Neuronal stem cell (in vitro differentiated cells): ENCODE results near the gene CADPS.

Experiments
- DNase-seq: peaks from one replicate; pipeline ENCODE4 v3.0.0-alpha.2; 2013; ENCODE audit warnings: low spot score
- H2AFZ ChIP-seq: one replicate; pipeline ENCODE4 v1.6.1; 2013; ENCODE audit warnings: mild to moderate bottlenecking, low read length, inconsistent platforms
- H2AK5ac ChIP-seq: 2 replicates; pipeline ENCODE4 v1.6.1; 2013; ENCODE audit warnings: low read depth, mild to moderate bottlenecking, inconsistent platforms, low read length, moderate library complexity, mixed read lengths
- H2BK120ac ChIP-seq: 2 replicates; pipeline ENCODE4 v1.6.1; 2013; ENCODE audit warnings: low read depth, mild to moderate bottlenecking, inconsistent platforms, low read length, moderate library complexity, mixed read lengths
- H2BK12ac ChIP-seq: one replicate; pipeline ENCODE4 v1.6.1; 2013; ENCODE audit warnings: low read length, inconsistent platforms
- H2BK15ac ChIP-seq: 2 replicates; pipeline ENCODE4 v1.6.1; 2013; ENCODE audit warnings: mild to moderate bottlenecking, low read length, inconsistent platforms, mixed read lengths
- H2BK5ac ChIP-seq: one replicate; pipeline ENCODE4 v1.6.1; 2013; ENCODE audit warnings: inconsistent platforms, mild to moderate bottlenecking, low read length, moderate library complexity
- H3K14ac ChIP-seq: one replicate; pipeline ENCODE4 v1.6.1; 2013; ENCODE audit warnings: low read length, inconsistent platforms
- H3K18ac ChIP-seq: 2 replicates; pipeline ENCODE4 v1.6.1; 2013; ENCODE audit warnings: low read length, inconsistent platforms
- H3K23ac ChIP-seq: 2 replicates; pipeline ENCODE4 v1.6.1; 2013; ENCODE audit warnings: low read depth, mild to moderate bottlenecking, mixed read lengths, low read length, inconsistent platforms; ENCODE audit not compliant: poor library complexity
- H3K27ac ChIP-seq: replicated peaks from 3 replicates; pipeline ENCODE4 v1.5.1; 2013; ENCODE audit warnings: low read length, inconsistent platforms
- H3K27me3 ChIP-seq, 3 experiments: 2 replicates each; pipeline ENCODE4 v1.6.1; 2013; ENCODE audit warnings: low read length in 3 of 3, mild to moderate bottlenecking in 2 of 3, inconsistent platforms in 1 of 3, low read depth in 1 of 3, mixed read lengths in 1 of 3, moderate library complexity in 1 of 3; ENCODE audit not compliant: control insufficient read depth in 3 of 3, insufficient read depth in 3 of 3
- H3K36me3 ChIP-seq, 2 donors: replicated peaks in 1 of 2; 2 replicates each; pipeline ENCODE4 v1.6.1; 2013; ENCODE audit warnings: low read length in 2 of 2; ENCODE audit not compliant: control insufficient read depth in 2 of 2, insufficient read depth in 2 of 2
- H3K4ac ChIP-seq: 2 replicates; pipeline ENCODE4 v1.6.1; 2013; ENCODE audit warnings: inconsistent platforms, mild to moderate bottlenecking, low read length, moderate library complexity
- H3K4me1 ChIP-seq, 2 donors: 1 replicate in 1 of 2; 2 replicates in 1 of 2; pipeline ENCODE4 v1.6.1; 2013; ENCODE audit warnings: low read length in 2 of 2, low read depth in 1 of 2; ENCODE audit not compliant: control insufficient read depth in 2 of 2, insufficient read depth in 1 of 2
- H3K4me2 ChIP-seq: one replicate; pipeline ENCODE4 v1.6.1; 2013; ENCODE audit warnings: mild to moderate bottlenecking, low read length, inconsistent platforms; ENCODE audit not compliant: insufficient read depth, poor library complexity, severe bottlenecking
- H3K4me3 ChIP-seq, 2 donors: 2 replicates each; pipeline ENCODE4 v1.5.1; 2013; ENCODE audit warnings: low read length in 2 of 2, mild to moderate bottlenecking in 2 of 2, inconsistent platforms in 1 of 2, moderate library complexity in 1 of 2
- H3K79me1 ChIP-seq: one replicate; pipeline ENCODE4 v1.6.1; 2013; ENCODE audit warnings: low read depth, mild to moderate bottlenecking, inconsistent platforms, low read length, moderate library complexity
- H3K9ac ChIP-seq: one replicate; pipeline ENCODE4 v1.6.1; 2013; ENCODE audit warnings: mild to moderate bottlenecking, low read depth, low read length, inconsistent platforms; ENCODE audit not compliant: poor library complexity
- H3K9me3 ChIP-seq, 2 donors: replicated peaks in 1 of 2; 2 replicates each; pipeline versions ENCODE3 to v1.6.1; 2013; ENCODE audit warnings: low read length in 2 of 2, mild to moderate bottlenecking in 2 of 2, inconsistent platforms in 1 of 2, low read depth in 1 of 2, mixed read lengths in 1 of 2, moderate library complexity in 1 of 2; ENCODE audit not compliant: control insufficient read depth in 2 of 2, insufficient read depth in 1 of 2
- H4K8ac ChIP-seq: one replicate; pipeline ENCODE4 v1.6.1; 2013; ENCODE audit warnings: low read depth, mild to moderate bottlenecking, inconsistent platforms, low read length, moderate library complexity
- H4K91ac ChIP-seq: one replicate; pipeline ENCODE4 v1.6.1; 2013; ENCODE audit warnings: low read length, low read depth, mild to moderate bottlenecking, inconsistent platforms; ENCODE audit not compliant: poor library complexity
- WGBS, 2 donors: extraction: QIAGEN DNeasy Blood & Tissue Kit; methylation state at CpG; one replicate each; pipeline ENCODE4 v1.1.7; 2013; ENCODE audit warnings: missing lambda C conversion rate in 2 of 2, mixed read lengths in 1 of 2; ENCODE audit not compliant: insufficient read length in 2 of 2, insufficient replicate concordance in 1 of 2; ENCODE audit errors: extremely low coverage in 2 of 2; 5-methylcytosine and 5-hydroxymethylcytosine counted together

Gene CADPS

DNA sequence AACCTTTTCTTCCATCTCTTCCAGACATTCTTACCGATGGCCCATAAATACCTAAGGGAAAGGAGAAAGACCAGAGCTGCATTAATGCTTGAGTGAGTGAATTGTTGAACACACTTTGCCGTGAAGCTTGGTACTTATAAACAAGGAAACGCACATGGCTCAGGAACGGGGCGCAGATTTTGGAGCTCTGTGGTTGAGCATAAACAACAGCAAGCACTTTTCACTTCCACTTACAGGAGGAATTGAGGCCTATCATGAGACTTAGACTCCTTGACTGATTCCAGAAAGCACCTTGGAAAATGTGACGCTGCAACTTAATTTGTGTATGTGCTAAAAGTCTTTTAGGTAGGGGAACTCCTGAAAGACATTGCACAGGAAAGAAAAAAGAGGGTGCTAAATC is 304.3 kb downstream of the CADPS start:
- Histone ChIP-seq H2AK5ac (no peak overlapping the region), H3K9me3 (no peaks in the 10 kb centered on the region), H2BK120ac (no peak overlapping the region), H2BK12ac (no peak overlapping the region), H4K91ac (no peak overlapping the region), H2BK15ac (no peak overlapping the region), H3K27ac (no peak overlapping the region), H3K4ac (no peak overlapping the region), H3K27me3 (no peaks in the 10 kb centered on the region), H3K4me2 (no peak overlapping the region), H3K9ac (no peak overlapping the region), H2BK5ac (no peak overlapping the region), H3K4me1 (peaks cover 0 to 5% of the 10 kb centered on the region in 2 donors), H3K18ac (no peak overlapping the region), H3K79me1 (no peaks in the 10 kb centered on the region), H2AFZ (no peak overlapping the region), H3K36me3 (no peaks in the 10 kb centered on the region), H4K8ac (no peak overlapping the region), H3K4me3 (no peak overlapping the region), H3K14ac (no peak overlapping the region), H3K23ac (no peak overlapping the region)
- DNase-seq: no peak
- no CpG with 5 or more reads among the region's 6 CpGs for WGBS, 2 donors

GRCh38 chr3:62569609-62570008 is 305.6 kb downstream of the CADPS start:
- H3K9ac ChIP-seq: no peak overlapping the region
- no peak overlapping the region for H4K91ac ChIP-seq
- H3K4ac ChIP-seq: no peak overlapping the region
- no peaks in the 10 kb centered on the region for H3K79me1 ChIP-seq
- no peak overlapping the region for H3K23ac ChIP-seq
- H2AFZ ChIP-seq: no peak overlapping the region
- H2AK5ac ChIP-seq: no peak overlapping the region
- peaks cover 0 to 5% of the 10 kb centered on the region in 2 donors for H3K4me1 ChIP-seq
- no peak overlapping the region for H3K18ac ChIP-seq
- H2BK5ac ChIP-seq: no peak overlapping the region
- H2BK120ac ChIP-seq: no peak overlapping the region
- H3K9me3 ChIP-seq: no peaks in the 10 kb centered on the region
- H3K27ac ChIP-seq: no peak overlapping the region
- no peak overlapping the region for H4K8ac ChIP-seq
- no peaks in the 10 kb centered on the region for H3K27me3 ChIP-seq
- no peak overlapping the region for H3K4me2 ChIP-seq
- no peak overlapping the region for H2BK15ac ChIP-seq
- no peak overlapping the region for H3K14ac ChIP-seq
- H3K4me3 ChIP-seq: no peak overlapping the region
- no peak overlapping the region for H2BK12ac ChIP-seq
- DNase-seq: no peak
- H3K36me3 ChIP-seq: no peaks in the 10 kb centered on the region

DNA sequence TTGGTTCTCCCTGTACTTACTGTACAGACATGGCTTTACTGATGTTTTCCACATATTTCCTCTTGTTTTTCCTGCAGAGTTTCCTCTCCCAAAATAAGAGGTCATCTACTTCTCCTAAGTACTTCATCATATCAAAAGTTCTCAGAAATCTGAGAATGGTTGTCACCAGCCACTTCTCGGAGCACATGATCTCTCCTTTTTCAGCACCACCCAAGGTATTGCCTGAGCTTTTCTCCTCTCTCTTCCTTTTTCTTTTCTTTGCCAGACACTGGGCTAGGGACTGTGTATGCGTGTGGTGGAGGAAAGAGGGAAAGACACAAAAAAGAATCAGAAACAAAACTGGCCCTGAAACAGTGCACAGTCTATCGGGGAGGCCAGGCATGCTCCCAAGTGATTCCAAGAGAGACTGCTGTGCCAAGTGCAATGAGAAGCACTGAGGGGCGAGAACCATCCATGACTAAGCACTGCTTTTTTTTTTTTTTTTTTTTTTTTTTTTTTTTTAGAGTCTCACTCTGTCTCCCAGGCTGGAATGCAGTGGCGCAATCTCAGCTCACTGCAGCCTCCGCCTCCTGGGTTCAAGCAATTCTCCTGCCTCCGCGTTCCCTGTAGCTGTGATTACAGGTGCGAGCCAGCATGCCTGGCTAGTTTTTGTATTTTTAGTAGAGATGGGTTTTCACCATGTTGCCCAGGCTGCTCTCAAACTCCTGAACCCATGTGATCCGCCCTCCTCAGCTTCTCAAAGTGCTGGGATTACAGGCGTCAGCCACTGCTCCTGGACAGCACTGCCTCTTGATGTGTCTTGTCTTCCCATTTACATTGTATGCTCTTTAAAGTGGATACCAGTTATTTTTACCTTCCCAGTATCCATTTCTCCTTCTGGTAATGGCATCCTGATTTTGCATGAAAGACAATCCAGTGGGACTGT is 307.9 kb downstream of the CADPS start:
- no peak overlapping the region for H2BK12ac ChIP-seq
- no peak overlapping the region for H2BK15ac ChIP-seq
- no peak overlapping the region for H3K18ac ChIP-seq
- no peak overlapping the region for H3K23ac ChIP-seq
- H3K4ac ChIP-seq: no peak overlapping the region
- H2BK5ac ChIP-seq: no peak overlapping the region
- H3K14ac ChIP-seq: no peak overlapping the region
- no peak for DNase-seq
- no peaks in the 10 kb centered on the region for H3K9me3 ChIP-seq
- no peak overlapping the region for H4K8ac ChIP-seq
- H3K4me2 ChIP-seq: no peak overlapping the region
- H3K4me3 ChIP-seq: no peak overlapping the region
- no peaks in the 10 kb centered on the region for H3K27me3 ChIP-seq
- H3K36me3 ChIP-seq: no peaks in the 10 kb centered on the region
- H3K9ac ChIP-seq: no peak overlapping the region
- H3K27ac ChIP-seq: no peak overlapping the region
- peaks cover 0 to 5% of the 10 kb centered on the region in 2 donors for H3K4me1 ChIP-seq
- H2AK5ac ChIP-seq: no peak overlapping the region
- H4K91ac ChIP-seq: no peak overlapping the region
- no peak overlapping the region for H2AFZ ChIP-seq
- H2BK120ac ChIP-seq: no peak overlapping the region
- WGBS, 2 donors: no CpG with 5 or more reads among the region's 11 CpGs
- H3K79me1 ChIP-seq: no peaks in the 10 kb centered on the region

GRCh38 chr3:62566022-62566557 is 309.1 kb downstream of the CADPS start:
- H3K27me3 ChIP-seq: no peaks in the 10 kb centered on the region
- no peak overlapping the region for H2BK15ac ChIP-seq
- no peak overlapping the region for H2BK12ac ChIP-seq
- no peak overlapping the region for H2BK120ac ChIP-seq
- no peaks in the 10 kb centered on the region for H3K36me3 ChIP-seq
- no peaks in the 10 kb centered on the region for H3K79me1 ChIP-seq
- no peak overlapping the region for H3K4me3 ChIP-seq
- H4K8ac ChIP-seq: no peak overlapping the region
- WGBS, 2 donors: no CpG with 5 or more reads among the region's 6 CpGs
- no peak overlapping the region for H3K27ac ChIP-seq
- no peak for DNase-seq
- H3K23ac ChIP-seq: no peak overlapping the region
- H3K9me3 ChIP-seq: no peaks in the 10 kb centered on the region
- no peak overlapping the region for H3K4ac ChIP-seq
- no peak overlapping the region for H3K18ac ChIP-seq
- H3K14ac ChIP-seq: no peak overlapping the region
- no peak overlapping the region for H4K91ac ChIP-seq
- H2BK5ac ChIP-seq: no peak overlapping the region
- H2AK5ac ChIP-seq: no peak overlapping the region
- no peak overlapping the region for H3K4me2 ChIP-seq
- H3K9ac ChIP-seq: no peak overlapping the region
- no peak overlapping the region for H2AFZ ChIP-seq
- H3K4me1 ChIP-seq: peaks cover 0 to 5% of the 10 kb centered on the region in 2 donors
